ENCODE measurements around the gene NOP56. TPM values are rescaled to one million over a fixed set of nuclear protein-coding genes. Genes with fewer than 3 reads are reported as not detected.
A peak's percentile ranks its signal among the peaks of the same experiment; 100 is the strongest.

Gene NOP56
- total and polyA plus RNA-seq, 9 of the 15 experiments (the other 6 are each of a cell fraction or from before 2014, with no cell fraction given) = 295 to 697 (median 439) TPM

DNA sequence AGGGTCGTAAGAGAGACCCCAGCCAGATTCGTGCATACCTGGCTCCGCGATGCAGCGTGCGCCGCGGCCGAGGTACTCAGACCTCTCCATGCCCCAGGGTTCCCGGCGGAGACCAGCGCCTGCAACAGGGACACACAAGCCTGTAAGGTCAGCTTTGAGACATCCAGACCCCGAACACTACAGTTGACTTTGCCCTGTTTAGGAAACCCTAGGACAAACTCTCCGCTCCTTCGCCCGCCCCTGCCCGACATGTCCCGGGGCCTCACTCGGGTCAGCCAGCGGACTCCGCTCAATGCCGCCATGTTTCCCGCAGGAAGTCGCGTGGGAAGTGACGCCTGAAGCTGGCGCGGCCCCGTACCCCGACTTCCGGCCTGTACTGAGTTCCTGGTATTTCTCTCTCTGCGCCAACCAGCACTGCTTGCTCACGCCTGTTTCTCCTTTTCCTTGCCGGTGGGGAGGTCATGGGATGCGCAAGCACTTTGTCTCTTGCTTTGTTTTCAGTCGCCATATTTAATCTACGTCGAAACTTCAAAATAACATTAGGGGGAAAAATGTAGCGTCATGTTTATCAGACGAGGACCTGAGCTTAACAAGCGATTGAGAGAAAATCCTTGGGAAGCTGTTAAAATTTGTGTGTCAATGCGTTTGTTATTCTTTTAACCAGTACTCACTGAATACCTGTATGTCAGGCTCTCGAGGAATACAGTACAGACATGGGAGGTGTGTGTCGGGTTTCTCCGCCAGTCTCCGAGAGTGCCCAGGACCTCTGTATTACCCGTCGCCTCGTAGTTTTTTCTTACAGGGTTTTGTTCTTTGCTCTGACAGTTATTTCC lies 11.7 kb downstream of the NOP56 start, which contains the start of gene IDH3B (continued):
- TF ChIP-seq BRD4 (IDR thresholded peaks at IDR 0.05) = no peak
- TF ChIP-seq MYC (IDR thresholded peaks at IDR 0.05; ENCODE audit: low read depth, low read length) = peak; percentile 59; the same call in 1 of the 2 replicates
- TF ChIP-seq MYC (CRISPR knock-in tag; IDR thresholded peaks at IDR 0.05; ENCODE audit: borderline replicate concordance, low read depth) = no peak
- no peak for TF ChIP-seq HMG20B (CRISPR knock-in tag; IDR thresholded peaks at IDR 0.05)
- no peak for TF ChIP-seq SMARCE1 (IDR thresholded peaks at IDR 0.05)
- no peak for TF ChIP-seq JUNB (CRISPR knock-in tag; conservative IDR thresholded peaks at IDR 0.05)
- peak; percentile 56; the same call in 1 of the 2 replicates for TF ChIP-seq JUND (IDR thresholded peaks at IDR 0.05; ENCODE audit: borderline replicate concordance, low read depth, low read length)
- TF ChIP-seq JUND (tag; IDR thresholded peaks at IDR 0.05; ENCODE audit: borderline replicate concordance, low read depth, low read length) = no peak
- no peak for TF ChIP-seq THAP7 (CRISPR knock-in tag; IDR thresholded peaks at IDR 0.05)
- 0 out of 2 replicates have a peak, but pooled peaks have one; percentile 36 for TF ChIP-seq TEAD2 (tag; IDR thresholded peaks at IDR 0.05)
- no peak for TF ChIP-seq RBM14 (IDR thresholded peaks at IDR 0.05; ENCODE audit: borderline replicate concordance, insufficient read depth, low read depth, low read length)
- TF ChIP-seq HBP1 (CRISPR knock-in tag; IDR thresholded peaks at IDR 0.05) = no peak
- no peak for TF ChIP-seq NFIX (CRISPR knock-in tag; IDR thresholded peaks at IDR 0.05; ENCODE audit: low read depth)
- TF ChIP-seq ZNF444 (CRISPR knock-in tag; IDR thresholded peaks at IDR 0.05) = no peak
- no peak for TF ChIP-seq SMARCC2 (IDR thresholded peaks at IDR 0.05; ENCODE audit: low read depth)
- no peak for TF ChIP-seq FOSL1 (tag; conservative IDR thresholded peaks at IDR 0.05)
- TF ChIP-seq POLR3G (IDR thresholded peaks at IDR 0.05; ENCODE audit: extremely low read depth, insufficient read length, insufficient replicate concordance) = no peak
- TF ChIP-seq SMARCA5 (IDR thresholded peaks at IDR 0.05) = no peak
- TF ChIP-seq, protein P1, sequence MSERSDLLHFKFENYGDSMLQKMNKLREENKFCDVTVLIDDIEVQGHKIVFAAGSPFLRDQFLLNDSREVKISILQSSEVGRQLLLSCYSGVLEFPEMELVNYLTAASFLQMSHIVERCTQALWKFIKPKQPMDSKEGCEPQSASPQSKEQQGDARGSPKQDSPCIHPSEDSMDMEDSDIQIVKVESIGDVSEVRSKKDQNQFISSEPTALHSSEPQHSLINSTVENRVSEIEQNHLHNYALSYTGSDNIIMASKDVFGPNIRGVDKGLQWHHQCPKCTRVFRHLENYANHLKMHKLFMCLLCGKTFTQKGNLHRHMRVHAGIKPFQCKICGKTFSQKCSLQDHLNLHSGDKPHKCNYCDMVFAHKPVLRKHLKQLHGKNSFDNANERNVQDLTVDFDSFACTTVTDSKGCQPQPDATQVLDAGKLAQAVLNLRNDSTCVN (CRISPR knock-in tag; IDR thresholded peaks at IDR 0.05) = no peak
- no peak for TF ChIP-seq XRCC3 (IDR thresholded peaks at IDR 0.05)
- TF ChIP-seq ZNF146 (CRISPR knock-in tag; IDR thresholded peaks at IDR 0.05; ENCODE audit: unreplicated experiment) = no peak
- TF ChIP-seq ZBTB8A (IDR thresholded peaks at IDR 0.05; ENCODE audit: partially characterized antibody) = no peak
- no peak for TF ChIP-seq SRSF9 (IDR thresholded peaks at IDR 0.05; ENCODE audit: borderline replicate concordance, low read depth, low read length)
- TF ChIP-seq SOX6 (IDR thresholded peaks at IDR 0.05) = peak; percentile 42; the same call in 1 of the 2 replicates
- peak; percentile 80 for TF ChIP-seq SMAD1 (IDR thresholded peaks at IDR 0.05; ENCODE audit: low read depth, low read length, partially characterized antibody)
- no peak for TF ChIP-seq FOXJ2 (tag; IDR thresholded peaks at IDR 0.05)
- no peak for TF ChIP-seq GATAD2A (IDR thresholded peaks at IDR 0.05)
- TF ChIP-seq MAZ (CRISPR knock-in tag; conservative IDR thresholded peaks at IDR 0.05 in 1 of 2, IDR thresholded peaks at IDR 0.05 in 1 of 2) = peak in 1 of 2 experiments; percentile 67; a peak in 2 of 4 replicates

Data from K562 (cell line).